HG03575 (cell line): ENCODE data around the gene NLRP9.
"Not testable (repeated sequence)": the region's sequence is repeated elsewhere in the genome, so short reads cannot be mapped to it uniquely, and the experiment has no call there.

ENCODE experiments used
- ATAC-seq: cut with Tn5 transposase; IDR thresholded peaks from one replicate; pipeline ENCODE4 v1.9.1; 2021; ENCODE audit not compliant: unreplicated experiment, insufficient number of reproducible peaks, low FRiP score; ENCODE audit errors: extremely low read depth

The NLRP9 gene

GRCh38 chr19:55738302-55738701 is at the start of gene NLRP9:
Gene NLRP9 (minus strand): TSS chr19:55738402. CDS start chr19:55738374, 28 bp downstream.
- no peak for ATAC-seq

GRCh38 chr19:55781112-55781511 is 42.9 kb upstream of the NLRP9 start:
- ATAC-seq, result no peak

DNA sequence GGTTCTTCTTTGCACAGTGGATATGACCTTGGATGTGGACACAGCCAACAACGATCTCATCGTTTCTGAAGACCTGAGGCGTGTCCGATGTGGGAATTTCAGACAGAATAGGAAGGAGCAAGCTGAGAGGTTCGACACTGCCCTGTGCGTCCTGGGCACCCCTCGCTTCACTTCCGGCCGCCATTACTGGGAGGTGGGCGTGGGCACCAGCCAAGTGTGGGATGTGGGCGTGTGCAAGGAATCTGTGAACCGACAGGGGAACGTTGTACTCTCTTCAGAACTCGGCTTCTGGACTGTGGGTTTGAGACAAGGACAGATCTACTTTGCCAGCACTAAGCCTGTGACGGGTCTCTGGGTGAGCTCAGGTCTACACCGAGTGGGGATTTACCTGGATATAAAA is 40.1 kb upstream of the NLRP9 start:
- no peak for ATAC-seq

GRCh38 chr19:55777528-55777927 is 39.3 kb upstream of the NLRP9 start:
- ATAC-seq, result no peak

DNA sequence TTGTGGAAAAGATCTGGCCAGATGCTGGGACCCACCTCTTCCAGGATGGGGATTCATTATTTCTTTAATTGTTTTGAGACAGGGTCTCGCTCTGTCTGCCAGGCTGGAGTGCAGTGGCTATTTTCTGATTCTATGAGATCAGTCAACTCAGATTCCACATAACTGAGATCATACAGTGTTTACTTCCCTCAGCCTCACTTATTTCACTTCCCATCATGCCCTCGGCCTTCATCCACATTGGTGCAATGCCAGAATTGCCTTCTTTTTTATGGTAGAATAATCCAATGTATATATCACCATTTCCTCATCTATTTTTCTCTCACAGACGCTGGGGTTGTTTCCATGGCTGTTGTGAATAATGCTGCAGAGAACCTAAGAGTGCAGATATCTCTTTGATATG is 31.4 kb upstream of the NLRP9 start:
- ATAC-seq, result not testable (repeated sequence)

- ATAC-seq, result not testable (repeated sequence)
Measured at GRCh38 chr19:55768818-55769217, 30.6 kb upstream of the NLRP9 start, which contains the start of gene RFPL4AL1. Gene RFPL4AL1 (plus strand): TSS chr19:55769118. CDS start chr19:55771805, 2,687 bp downstream.

DNA sequence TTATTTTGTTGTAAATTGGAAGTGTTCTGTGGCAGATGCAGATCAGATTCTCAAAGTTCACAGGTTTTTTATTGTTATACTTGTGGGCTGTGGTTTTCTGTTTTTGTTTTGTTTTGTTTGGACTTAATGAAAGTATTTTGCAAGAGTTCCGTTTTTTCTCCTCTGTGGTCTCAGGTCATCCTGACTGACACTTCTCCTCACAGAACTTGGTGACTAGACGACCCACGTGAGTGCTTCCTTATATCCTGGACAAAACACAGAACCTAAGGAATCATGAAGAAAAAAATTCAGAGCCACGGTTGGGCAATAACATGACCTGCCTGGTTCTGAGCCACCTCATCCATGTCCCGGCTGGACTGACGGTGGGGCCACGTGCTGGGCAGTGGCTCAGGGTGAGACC is 28.3 kb upstream of the NLRP9 start:
- no peak for ATAC-seq

DNA sequence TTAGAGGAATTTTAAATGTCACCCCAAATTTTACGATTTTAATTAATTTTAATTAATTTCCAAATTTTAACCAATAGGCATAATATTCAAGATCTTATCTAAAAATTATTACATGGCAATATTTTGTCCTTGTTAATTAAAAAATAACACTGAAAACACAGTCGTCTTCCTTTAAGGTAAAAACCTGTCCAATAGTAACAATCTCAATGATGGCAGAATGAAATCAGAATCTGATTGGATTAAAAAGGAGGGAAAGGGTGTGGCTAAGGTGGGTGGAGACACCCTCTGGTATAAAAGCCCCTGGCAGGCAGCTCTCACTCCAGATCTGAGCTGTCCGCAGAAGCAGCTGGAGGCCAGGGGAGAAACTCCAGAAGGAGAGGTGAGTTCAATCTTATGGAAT is 20.6 kb upstream of the NLRP9 start, which contains the start of gene RFPL4A:
Gene RFPL4A (plus strand): TSS at position 301 of the 400 bp plus-strand sequence. CDS start 2,704 bp downstream, outside the sequence.
- not testable (repeated sequence) for ATAC-seq

DNA sequence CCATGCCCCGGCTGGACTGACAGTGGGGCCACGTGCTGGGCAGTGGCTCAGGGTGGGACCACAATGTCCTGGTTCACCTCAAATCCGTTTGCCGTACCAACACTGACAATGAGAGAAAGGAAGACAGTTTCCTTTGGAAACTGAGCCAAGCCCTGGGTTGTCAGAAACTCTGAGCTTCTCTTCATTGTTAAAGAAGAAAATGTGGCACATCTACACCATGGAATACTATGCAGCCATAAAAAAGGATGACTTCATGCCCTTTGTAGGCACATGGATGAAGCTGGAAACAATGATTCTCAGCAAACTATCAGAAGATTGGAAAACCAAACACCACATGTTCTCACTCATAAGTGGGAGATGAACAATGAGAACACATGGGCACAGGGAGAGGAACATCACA is 18.6 kb upstream of the NLRP9 start:
- not testable (repeated sequence) for ATAC-seq

- ATAC-seq, result no peak
Measured at GRCh38 chr19:55753401-55753800, 15.2 kb upstream of the NLRP9 start.

GRCh38 chr19:55750715-55751114 is 12.5 kb upstream of the NLRP9 start:
- ATAC-seq, result no peak

DNA sequence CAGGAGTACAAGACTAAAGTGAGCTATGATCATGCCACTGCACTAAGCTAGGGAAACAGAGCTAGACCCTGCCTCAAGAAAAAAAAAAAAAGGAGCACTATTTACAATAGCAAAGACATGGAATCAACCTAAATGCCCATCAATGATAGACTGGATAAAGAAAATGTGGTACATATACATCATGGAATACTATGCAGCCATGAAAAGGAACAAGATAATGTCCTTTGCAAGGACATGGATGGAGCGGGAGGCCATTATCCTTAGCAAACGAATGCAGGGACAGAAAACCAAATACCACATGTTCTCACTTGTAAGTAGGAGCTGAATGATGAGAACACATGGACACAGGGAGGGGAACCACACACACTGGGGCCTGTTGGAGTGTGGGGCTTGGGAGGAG is 7.8 kb downstream of the NLRP9 start:
- not testable (repeated sequence) for ATAC-seq

- no peak for ATAC-seq
Measured at GRCh38 chr19:55723491-55723890, 14.7 kb downstream of the NLRP9 start.

GRCh38 chr19:55720801-55721200 is 17.4 kb downstream of the NLRP9 start:
- ATAC-seq, result no peak

- no peak for ATAC-seq
Measured at GRCh38 chr19:55720214-55720746, 17.9 kb downstream of the NLRP9 start.

- not testable (repeated sequence) for ATAC-seq
Measured at GRCh38 chr19:55717879-55718711, 20.1 kb downstream of the NLRP9 start.

DNA sequence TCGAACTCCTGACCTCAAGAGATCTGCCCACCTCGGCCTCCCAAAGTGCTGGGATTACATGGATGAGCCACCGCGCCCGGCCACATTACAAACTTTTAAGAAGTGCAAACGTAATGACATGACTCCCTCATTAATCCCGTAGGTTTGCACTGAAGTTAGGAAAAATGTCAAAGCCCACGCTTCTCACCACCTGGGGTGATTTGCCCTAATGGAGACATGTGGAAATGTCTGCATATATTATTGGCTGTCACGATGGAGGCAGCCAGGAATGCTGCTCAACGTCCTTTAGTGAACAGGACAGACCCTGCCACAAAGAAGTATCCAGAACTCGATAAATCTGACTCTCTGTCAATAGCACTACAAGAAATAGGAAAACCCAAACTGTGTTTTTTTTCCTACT is 21.0 kb downstream of the NLRP9 start:
- ATAC-seq, result no peak

GRCh38 chr19:55716531-55716930 is 21.7 kb downstream of the NLRP9 start:
- no peak for ATAC-seq

GRCh38 chr19:55712804-55713631 is 25.2 kb downstream of the NLRP9 start:
- ATAC-seq, result no peak
